KMS-11 (cell line): ENCODE results near the gene CHST11.

Experiments used
- H2AFZ ChIP-seq: fragments of 200-600 bp; sonication (generic); 2 replicates; pipeline ENCODE4 v1.6.1; 2016; ENCODE audit warnings: antibody characterized with exemption, mixed run types, low read depth
- H3K27ac ChIP-seq: fragments of 200-600 bp; sonication (generic); 2 replicates; pipeline ENCODE4 v1.6.1; 2016; ENCODE audit warnings: mild to moderate bottlenecking, mixed run types
- H3K27me3 ChIP-seq: fragments of 200-600 bp; sonication (generic); 2 replicates; pipeline ENCODE4 v1.6.1; 2017; ENCODE audit warnings: mild to moderate bottlenecking, low read depth, mixed run types, moderate library complexity; ENCODE audit not compliant: insufficient read depth
- H3K36me3 ChIP-seq: fragments of 200-600 bp; sonication (generic); 2 replicates; pipeline ENCODE4 v1.6.1; 2017; ENCODE audit warnings: mild to moderate bottlenecking, mixed run types; ENCODE audit not compliant: insufficient read depth
- H3K4me1 ChIP-seq: fragments of 200-600 bp; sonication (generic); 2 replicates; pipeline ENCODE4 v1.6.1; 2016; ENCODE audit warnings: mild to moderate bottlenecking, low read depth, mixed run types; ENCODE audit not compliant: poor library complexity, severe bottlenecking
- H3K4me2 ChIP-seq: fragments of 200-600 bp; sonication (generic); 2 replicates; pipeline ENCODE4 v1.7.0; 2016; ENCODE audit warnings: mild to moderate bottlenecking, mixed run types
- H3K4me3 ChIP-seq: fragments of 200-600 bp; sonication (generic); IDR thresholded peaks from 2 replicates; pipeline ENCODE4 v1.6.1; 2017; ENCODE audit warnings: low read depth, low read length, mixed read lengths; ENCODE audit not compliant: insufficient read depth
- H3K79me2 ChIP-seq: fragments of 200-600 bp; sonication (generic); 2 replicates; pipeline ENCODE4 v1.6.1; 2016; ENCODE audit warnings: low read depth, mixed run types; ENCODE audit not compliant: insufficient read depth
- H3K9ac ChIP-seq: fragments of 200-600 bp; sonication (generic); 2 replicates; pipeline ENCODE4 v1.6.1; 2016; ENCODE audit warnings: mild to moderate bottlenecking, mixed run types
- H4K20me1 ChIP-seq: fragments of 200-600 bp; sonication (generic); 2 replicates; pipeline ENCODE4 v1.6.1; 2016; ENCODE audit warnings: mild to moderate bottlenecking, mixed run types; ENCODE audit not compliant: insufficient read depth
- CTCF ChIP-seq: fragments of 200-600 bp; sonication (generic); conservative IDR thresholded peaks from 2 replicates; pipeline ENCODE4 v1.6.1; 2017; ENCODE audit warnings: low read depth, mild to moderate bottlenecking, antibody characterized with exemption, low read length, moderate library complexity, mixed read lengths

Gene CHST11

GRCh38 chr12:104782296-104782695 lies 325.5 kb downstream of the CHST11 start:
- no peak for TF ChIP-seq CTCF
- H3K9ac ChIP-seq = no peak overlapping the region
- H3K4me2 ChIP-seq = no peak overlapping the region
- no peaks in the 10 kb centered on the region for H3K4me1 ChIP-seq
- H3K4me3 ChIP-seq = no peak overlapping the region
- H2AFZ ChIP-seq = no peak overlapping the region
- no peaks in the 10 kb centered on the region for H3K27me3 ChIP-seq
- H3K79me2 ChIP-seq = no peaks in the 10 kb centered on the region
- no peak overlapping the region for H3K27ac ChIP-seq
- no peaks in the 10 kb centered on the region for H4K20me1 ChIP-seq
- no peaks in the 10 kb centered on the region for H3K36me3 ChIP-seq

DNA sequence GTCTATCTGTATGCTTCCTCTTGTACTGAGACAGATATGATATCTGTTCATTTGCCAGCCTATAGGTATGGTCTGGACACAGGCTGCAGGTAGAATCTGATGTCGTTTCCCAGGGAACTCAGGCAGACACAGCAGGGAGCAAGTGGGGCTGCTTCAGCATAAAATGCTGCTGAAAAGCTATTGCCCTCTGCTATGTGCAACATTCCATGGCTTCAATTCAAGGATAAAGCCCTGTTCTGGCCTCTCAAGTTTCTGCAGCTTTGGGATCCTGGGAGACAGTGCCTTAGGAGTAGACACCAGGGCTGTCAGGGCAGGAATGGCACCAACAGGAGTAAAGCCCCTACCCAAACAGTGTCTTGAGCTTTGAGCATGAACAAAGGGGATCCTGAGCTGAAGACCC lies 327.8 kb downstream of the CHST11 start:
- H3K36me3 ChIP-seq = no peaks in the 10 kb centered on the region
- no peaks in the 10 kb centered on the region for H3K4me1 ChIP-seq
- H3K4me2 ChIP-seq = no peak overlapping the region
- no peaks in the 10 kb centered on the region for H4K20me1 ChIP-seq
- H3K79me2 ChIP-seq = no peaks in the 10 kb centered on the region
- H3K4me3 ChIP-seq = no peak overlapping the region
- H3K9ac ChIP-seq = no peak overlapping the region
- H3K27ac ChIP-seq = no peak overlapping the region
- H3K27me3 ChIP-seq = no peaks in the 10 kb centered on the region
- TF ChIP-seq CTCF = no peak
- no peak overlapping the region for H2AFZ ChIP-seq

- no peaks in the 10 kb centered on the region for H3K27me3 ChIP-seq
- H3K4me2 ChIP-seq = no peak overlapping the region
- no peaks in the 10 kb centered on the region for H4K20me1 ChIP-seq
- no peaks in the 10 kb centered on the region for H3K79me2 ChIP-seq
- H3K9ac ChIP-seq = no peak overlapping the region
- H2AFZ ChIP-seq = no peak overlapping the region
- no peak for TF ChIP-seq CTCF
- H3K27ac ChIP-seq = no peak overlapping the region
- no peaks in the 10 kb centered on the region for H3K4me1 ChIP-seq
- H3K36me3 ChIP-seq = no peaks in the 10 kb centered on the region
- H3K4me3 ChIP-seq = no peak overlapping the region
Measured at GRCh38 chr12:104785886-104786285, 329.1 kb downstream of the CHST11 start.

- Histone ChIP-seq H3K4me3 (no peak overlapping the region), H3K4me2 (no peak overlapping the region), H3K4me1 (no peaks in the 10 kb centered on the region), H3K36me3 (no peaks in the 10 kb centered on the region), H3K27me3 (no peaks in the 10 kb centered on the region), H3K9ac (no peak overlapping the region), H4K20me1 (no peaks in the 10 kb centered on the region), H2AFZ (no peak overlapping the region), H3K79me2 (no peaks in the 10 kb centered on the region), H3K27ac (no peak overlapping the region)
- TF ChIP-seq CTCF = no peak
Measured at GRCh38 chr12:104786352-104786751, 329.6 kb downstream of the CHST11 start.
